HG03575 (cell line): ENCODE results near the gene INPP5D.

ENCODE experiments used
- ATAC-seq: cut with Tn5 transposase; IDR thresholded peaks from one replicate; pipeline ENCODE4 v1.9.1; 2021; ENCODE audit not compliant: unreplicated experiment, insufficient number of reproducible peaks, low FRiP score; ENCODE audit errors: extremely low read depth

Gene INPP5D

DNA sequence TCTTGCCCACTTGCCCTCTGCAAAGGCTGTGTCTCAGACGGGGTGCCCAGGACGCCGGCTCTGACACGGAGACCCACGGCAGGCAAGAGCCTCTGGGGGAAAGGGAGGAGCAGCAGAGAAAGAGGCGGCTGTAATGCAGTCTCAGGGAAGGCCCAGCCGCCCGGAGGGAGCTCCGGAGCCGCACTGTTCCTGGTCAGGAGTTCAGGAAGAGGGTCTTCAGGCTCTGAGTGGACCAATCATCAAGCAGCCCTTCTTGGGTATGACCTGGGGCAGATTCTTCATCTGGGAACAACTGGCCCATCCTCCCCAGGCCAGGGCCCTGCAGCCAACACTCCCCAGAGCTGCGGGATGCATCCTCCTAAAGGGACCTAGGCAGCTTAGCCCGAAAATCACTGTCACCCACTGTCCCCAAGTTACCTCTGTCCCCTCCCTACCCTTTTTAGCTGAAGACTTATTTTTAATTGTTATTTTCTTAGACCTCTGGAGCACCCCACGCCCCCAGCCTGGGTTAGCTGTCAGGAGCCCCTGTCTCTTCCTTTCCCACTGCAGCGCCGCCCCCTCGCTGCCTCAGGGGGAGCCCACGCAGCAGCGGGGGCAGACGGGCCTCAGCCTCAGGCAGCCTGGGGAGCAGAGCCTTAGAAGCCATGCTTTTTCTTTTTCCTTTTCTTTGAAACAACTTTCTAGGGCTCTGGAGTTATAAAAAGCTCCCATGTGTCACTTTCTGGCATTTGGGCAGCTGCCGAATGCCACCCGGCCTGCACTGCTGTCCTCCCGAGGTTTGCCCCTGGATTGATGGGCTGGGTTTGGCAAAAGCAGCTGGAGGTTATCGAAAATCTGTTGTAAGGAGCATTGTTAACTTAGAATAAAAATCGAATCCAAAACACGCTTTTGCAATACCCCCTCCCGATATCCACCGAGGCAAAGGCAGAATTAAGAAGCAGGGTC lies 28.3 kb upstream of the INPP5D start:
- ATAC-seq, result no peak

- ATAC-seq, result no peak
Measured at GRCh38 chr2:233032551-233033320, 27.4 kb upstream of the INPP5D start, which contains the start of gene NEU2. Gene NEU2, plus strand, starts transcription at chr2:233032672. Its CDS starts 0 bp downstream, at chr2:233032672.

GRCh38 chr2:233033672-233034071 lies 26.5 kb upstream of the INPP5D start:
- ATAC-seq, result no peak

DNA sequence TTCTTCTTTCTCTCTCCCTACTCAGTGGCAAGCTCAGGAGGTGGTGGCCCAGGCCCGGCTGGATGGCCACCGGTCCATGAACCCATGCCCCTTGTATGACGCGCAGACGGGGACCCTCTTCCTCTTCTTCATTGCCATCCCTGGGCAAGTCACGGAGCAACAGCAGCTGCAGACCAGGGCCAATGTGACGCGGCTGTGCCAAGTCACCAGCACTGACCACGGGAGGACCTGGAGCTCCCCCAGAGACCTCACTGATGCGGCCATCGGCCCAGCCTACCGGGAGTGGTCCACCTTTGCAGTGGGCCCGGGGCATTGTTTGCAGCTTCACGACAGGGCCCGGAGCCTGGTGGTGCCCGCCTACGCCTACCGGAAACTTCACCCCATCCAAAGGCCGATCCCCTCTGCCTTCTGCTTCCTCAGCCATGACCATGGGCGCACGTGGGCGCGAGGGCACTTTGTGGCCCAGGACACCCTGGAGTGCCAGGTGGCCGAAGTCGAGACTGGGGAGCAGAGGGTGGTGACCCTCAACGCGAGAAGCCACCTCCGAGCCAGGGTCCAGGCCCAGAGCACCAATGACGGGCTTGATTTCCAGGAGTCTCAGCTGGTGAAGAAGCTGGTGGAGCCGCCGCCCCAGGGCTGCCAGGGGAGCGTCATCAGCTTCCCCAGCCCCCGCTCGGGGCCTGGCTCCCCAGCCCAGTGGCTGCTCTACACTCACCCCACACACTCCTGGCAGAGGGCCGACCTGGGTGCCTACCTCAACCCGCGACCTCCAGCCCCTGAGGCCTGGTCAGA lies 25.9 kb upstream of the INPP5D start:
- no peak for ATAC-seq

- ATAC-seq, result no peak
Measured at GRCh38 chr2:233035426-233036161, 24.5 kb upstream of the INPP5D start.

DNA sequence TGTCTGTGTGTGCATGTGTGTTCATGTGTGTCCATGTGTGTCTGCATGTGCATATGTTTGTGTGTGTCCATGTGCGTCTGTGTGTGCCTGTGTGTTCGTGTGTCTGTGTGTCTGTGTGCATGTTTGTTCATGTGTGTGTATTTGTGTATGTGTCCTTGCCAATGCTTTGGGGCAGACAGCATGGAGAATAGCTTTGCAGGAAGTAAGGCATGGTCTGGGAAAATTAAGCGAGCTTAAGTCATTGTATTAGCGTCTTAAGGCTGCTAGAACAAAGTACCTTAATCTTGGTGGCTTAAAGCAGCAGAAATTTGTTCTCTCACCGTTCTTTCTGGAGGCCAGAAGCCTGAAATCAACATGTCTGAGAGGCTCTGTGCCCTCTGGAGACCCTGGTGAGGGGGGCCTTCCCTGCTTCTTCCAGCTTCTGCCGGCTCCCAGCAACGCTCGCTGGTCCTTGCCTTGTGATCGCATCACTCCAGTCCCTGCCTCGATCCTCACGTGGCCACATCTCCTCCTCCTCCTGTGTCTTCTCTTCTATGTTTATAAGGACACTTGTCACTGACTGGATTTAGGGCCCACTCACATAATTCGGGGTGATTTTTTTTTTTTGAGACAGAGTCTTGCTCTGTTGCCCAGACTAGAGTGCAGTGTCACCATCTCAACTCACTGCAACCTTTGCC lies 23.8 kb upstream of the INPP5D start:
- ATAC-seq, result no peak

DNA sequence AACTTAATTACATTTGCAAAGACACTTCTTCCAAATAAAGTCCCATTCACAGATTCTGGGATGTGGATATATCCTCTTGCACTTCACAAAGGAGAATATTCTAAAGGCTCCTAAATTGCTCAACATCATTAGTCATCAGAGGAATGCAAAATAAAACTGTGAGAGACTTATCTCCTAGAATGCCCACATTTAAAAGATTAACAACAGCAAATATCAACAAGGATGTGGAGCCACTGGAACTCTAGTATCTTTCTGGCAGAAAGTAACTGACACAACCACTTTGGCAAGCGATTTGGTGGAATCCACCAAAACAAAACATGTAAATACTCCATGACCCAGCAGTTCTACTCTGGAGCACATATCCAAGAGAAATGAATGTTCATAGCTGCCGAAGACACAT lies 23.1 kb upstream of the INPP5D start:
- ATAC-seq, result no peak

GRCh38 chr2:233039212-233039845 lies 20.8 kb upstream of the INPP5D start:
- ATAC-seq, result no peak

DNA sequence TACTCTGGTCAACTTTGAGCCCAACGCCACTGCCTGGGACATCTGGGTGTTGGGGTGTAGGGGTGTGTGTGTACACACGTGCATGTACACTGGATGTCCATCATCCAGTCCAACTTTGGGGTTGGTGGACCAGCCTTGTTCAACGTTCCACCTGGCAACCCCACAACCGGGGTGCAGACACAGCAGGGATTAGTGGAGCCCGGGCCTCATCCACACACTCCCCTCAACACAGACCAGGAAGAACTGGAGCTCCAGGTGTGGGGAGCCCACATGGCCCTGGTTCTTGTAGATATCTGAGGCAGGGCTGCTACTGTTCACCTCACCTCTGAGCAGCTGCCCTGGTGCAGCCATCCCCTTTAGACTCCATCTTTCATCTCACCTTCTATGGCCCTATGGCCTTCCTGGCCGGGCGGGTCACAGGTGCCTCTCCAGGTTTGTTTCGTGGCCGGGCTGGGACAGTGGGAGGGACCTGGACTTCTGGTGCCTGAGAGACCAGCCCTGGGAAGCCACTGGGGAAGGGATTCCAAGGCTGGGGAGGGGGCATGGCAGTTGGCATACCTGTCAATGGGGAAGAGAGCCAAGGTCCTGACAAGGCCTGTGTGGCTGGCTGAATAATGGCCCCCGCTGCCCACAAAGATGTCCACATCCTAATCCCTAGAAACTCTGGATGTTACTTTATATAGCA lies 20.2 kb upstream of the INPP5D start:
- ATAC-seq, result no peak

DNA sequence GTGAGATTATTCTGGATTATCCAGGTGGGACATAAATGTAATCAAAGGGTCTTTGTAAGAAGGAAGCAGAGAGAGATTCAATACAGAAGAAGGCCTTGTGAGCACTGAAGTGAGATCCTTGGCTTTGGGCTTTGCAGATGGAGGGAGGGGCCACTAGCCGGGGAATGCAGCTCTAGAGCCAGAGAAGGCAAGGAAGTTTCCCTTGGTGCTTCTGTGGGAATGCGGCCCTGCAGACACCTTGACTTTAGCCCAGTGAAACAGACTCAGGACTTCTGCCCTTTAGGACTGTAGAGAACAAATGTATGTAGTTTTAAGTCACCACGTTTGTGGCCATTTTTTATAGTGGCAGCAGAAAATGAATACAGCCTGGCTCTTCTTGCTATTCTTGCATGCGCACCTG lies 19.6 kb upstream of the INPP5D start:
- ATAC-seq, result no peak

DNA sequence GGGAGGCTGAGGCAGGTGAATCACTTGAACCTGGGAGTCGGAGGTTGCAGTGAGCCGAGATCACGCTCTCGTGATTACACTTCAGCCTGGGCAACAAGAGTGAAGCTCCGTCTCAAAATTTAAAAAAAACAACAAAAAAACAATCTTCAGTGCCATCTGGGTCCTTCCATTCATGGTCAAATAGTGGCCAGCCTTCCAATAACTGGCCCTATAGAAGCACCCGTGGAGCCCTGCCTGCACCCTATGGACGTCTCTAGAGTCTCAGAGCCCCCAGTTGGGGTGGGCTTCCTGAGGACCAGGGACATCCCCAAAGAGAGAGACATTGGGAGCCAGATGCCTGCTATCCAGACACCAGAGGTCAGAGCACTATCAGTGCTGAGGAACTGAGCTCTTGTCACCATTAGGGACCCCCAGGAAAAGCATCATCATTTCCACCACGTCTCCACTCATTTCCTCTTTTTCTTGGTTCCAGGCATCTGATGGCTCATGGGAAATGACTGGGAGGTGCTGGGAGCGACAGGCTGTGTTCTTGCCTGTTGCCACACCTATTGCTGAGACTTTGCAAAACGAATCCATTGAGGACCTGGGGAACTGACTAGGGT lies 18.3 kb upstream of the INPP5D start:
- no peak for ATAC-seq

DNA sequence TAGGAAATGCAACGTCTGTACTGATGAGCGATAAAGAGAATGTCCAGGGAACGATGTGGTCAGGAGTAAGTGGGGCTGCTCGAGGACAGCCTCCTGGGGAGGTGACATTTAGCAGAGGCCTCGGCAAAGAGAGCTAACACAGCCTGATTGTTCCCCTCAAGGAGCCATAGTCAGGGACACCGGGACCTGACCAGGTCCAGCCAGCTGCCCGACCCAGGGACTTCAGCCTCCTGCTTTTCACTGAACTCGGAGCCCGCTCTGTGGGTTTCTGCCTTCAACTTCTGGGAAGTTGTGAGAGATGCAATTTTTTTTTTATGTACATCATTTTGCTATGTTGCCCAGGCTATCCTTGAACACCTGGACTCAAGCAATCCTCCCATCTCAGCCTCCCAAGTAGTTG lies 17.6 kb upstream of the INPP5D start:
- ATAC-seq, result no peak

- no peak for ATAC-seq
Measured at GRCh38 chr2:233044974-233045605, 15.1 kb upstream of the INPP5D start.

DNA sequence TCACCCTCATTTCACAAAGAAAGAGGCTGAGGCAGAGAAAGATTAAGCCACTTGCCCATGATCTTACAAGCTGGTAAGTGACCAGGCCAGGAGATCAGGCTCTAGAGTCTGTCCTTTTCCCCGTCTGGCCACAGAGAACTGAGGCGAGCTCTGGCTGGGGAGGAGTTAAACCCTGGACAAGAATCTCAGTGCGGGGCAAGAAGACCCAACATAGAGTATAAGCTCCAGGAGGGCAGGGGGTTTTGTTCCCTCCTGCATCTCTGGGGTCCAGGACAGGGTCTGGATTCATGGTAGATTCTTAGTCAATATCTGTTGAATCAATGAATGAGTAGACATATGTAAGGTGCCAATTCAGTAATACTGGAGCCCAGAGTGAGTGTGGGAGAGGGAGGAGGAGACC lies 12.9 kb upstream of the INPP5D start:
- ATAC-seq, result no peak

GRCh38 chr2:233047667-233048066 lies 12.5 kb upstream of the INPP5D start:
- no peak for ATAC-seq

GRCh38 chr2:233048569-233049193 lies 11.5 kb upstream of the INPP5D start:
- ATAC-seq, result no peak
